Suprapubic skin (tissue), 4 donors: Measurements from ENCODE around the gene KAZN. TPM values are rescaled to one million over a fixed set of nuclear protein-coding genes. Genes with fewer than 3 reads are reported as not detected.
A peak's percentile ranks its signal among the peaks of the same experiment; 100 is the strongest.

Experiments
- DNase-seq, 2 donors: peaks; one replicate each; pipeline ENCODE4 v3.0.0-alpha.2; 2019; ENCODE audit warnings: low spot score in 2 of 2
- H3K27ac ChIP-seq: fragments of 200-600 bp; sonication (generic); one replicate; pipeline ENCODE4 v1.5.1; 2019
- H3K27me3 ChIP-seq: fragments of 200-600 bp; sonication (generic); one replicate; pipeline ENCODE4 v1.5.1; 2019
- H3K36me3 ChIP-seq: fragments of 200-600 bp; sonication (generic); one replicate; pipeline ENCODE4 v1.5.1; 2019
- H3K4me1 ChIP-seq: fragments of 200-600 bp; sonication (generic); one replicate; pipeline ENCODE4 v1.5.1; 2019
- H3K4me3 ChIP-seq: fragments of 200-600 bp; sonication (generic); one replicate; pipeline ENCODE4 v1.5.1; 2019; ENCODE audit warnings: mild to moderate bottlenecking
- H3K9me3 ChIP-seq: fragments of 200-600 bp; sonication (generic); one replicate; pipeline ENCODE4 v1.5.1; 2019
- EP300 ChIP-seq: sonication (generic); formaldehyde crosslinking; IDR thresholded peaks from one replicate; pipeline ENCODE4 v1.6.1; 2017; ENCODE audit warnings: antibody characterized with exemption
- POLR2A ChIP-seq, 2 donors: fragments of 450-650 bp; IDR thresholded peaks; one replicate each; pipeline ENCODE4 v1.6.1; 2017; ENCODE audit warnings: antibody characterized with exemption in 2 of 2, mild to moderate bottlenecking in 2 of 2, moderate library complexity in 2 of 2
- POLR2AphosphoS5 ChIP-seq, 3 donors: sonication (generic); formaldehyde crosslinking; IDR thresholded peaks; one replicate each; pipeline ENCODE4 v1.6.1; 2017; ENCODE audit warnings: antibody characterized with exemption in 3 of 3
- WGBS: methylation state at CpG from one replicate; pipeline ENCODE4 v1.1.5; 2018; 5-methylcytosine and 5-hydroxymethylcytosine counted together
- total RNA-seq, 4 donors: library from RNA; depleted of rRNA; stranded (reverse); fragments of >200 nt; gene quantifications; one replicate each; pipeline ENCODE4 v1.1.0, GENCODE V29; 2016
- TF ChIP-seq, protein P1 (sequence below), 2 donors: fragments of 200-600 bp in 1 of 2; fragments of 450-650 bp in 1 of 2; sonication (generic) in 1 of 2; IDR thresholded peaks; one replicate each; pipeline ENCODE4 v1.5.1; 2016 to 2019; ENCODE audit warnings: antibody characterized with exemption in 2 of 2, mild to moderate bottlenecking in 1 of 2, moderate library complexity in 1 of 2

KAZN gene
- total RNA-seq, 4 donors from 2014 or later = 29.2 to 37.5 (median 31.7) TPM

DNA sequence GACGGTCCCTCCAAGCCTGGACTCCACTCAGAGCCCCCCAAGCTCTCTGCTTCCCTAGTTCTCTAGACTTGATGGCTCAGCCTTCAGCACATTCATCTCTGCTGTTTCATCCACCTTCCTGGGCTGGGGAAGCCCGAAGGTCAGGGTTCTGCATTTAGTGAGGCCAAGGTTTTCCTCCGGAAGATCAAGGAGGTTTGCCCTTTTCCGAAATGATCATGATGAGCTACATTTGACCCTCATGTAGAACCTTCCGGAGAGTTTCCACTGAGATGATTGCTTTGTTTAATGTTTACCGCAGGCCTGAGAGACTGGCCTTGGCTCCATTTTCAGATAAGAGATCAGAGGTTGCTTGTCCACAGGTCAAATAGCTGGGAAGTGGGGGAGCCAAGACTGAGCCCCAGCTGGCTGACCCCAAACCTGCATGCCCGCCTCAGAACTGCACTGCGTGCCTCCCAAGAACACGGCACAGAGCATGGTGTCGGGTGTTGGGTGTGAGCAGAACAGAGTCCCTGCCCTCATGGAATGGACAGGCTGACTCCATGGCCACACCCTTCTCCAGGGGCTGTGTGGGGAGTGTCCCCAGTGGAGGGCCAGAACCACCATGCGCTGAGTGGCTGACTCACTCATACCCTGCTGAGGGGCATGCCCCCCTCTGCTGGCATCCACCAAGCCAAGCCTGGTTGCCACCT, 354.3 kb downstream of the KAZN start:
- TF ChIP-seq, protein P1, sequence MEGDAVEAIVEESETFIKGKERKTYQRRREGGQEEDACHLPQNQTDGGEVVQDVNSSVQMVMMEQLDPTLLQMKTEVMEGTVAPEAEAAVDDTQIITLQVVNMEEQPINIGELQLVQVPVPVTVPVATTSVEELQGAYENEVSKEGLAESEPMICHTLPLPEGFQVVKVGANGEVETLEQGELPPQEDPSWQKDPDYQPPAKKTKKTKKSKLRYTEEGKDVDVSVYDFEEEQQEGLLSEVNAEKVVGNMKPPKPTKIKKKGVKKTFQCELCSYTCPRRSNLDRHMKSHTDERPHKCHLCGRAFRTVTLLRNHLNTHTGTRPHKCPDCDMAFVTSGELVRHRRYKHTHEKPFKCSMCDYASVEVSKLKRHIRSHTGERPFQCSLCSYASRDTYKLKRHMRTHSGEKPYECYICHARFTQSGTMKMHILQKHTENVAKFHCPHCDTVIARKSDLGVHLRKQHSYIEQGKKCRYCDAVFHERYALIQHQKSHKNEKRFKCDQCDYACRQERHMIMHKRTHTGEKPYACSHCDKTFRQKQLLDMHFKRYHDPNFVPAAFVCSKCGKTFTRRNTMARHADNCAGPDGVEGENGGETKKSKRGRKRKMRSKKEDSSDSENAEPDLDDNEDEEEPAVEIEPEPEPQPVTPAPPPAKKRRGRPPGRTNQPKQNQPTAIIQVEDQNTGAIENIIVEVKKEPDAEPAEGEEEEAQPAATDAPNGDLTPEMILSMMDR (IDR thresholded peaks at IDR 0.05) = no peak
- TF ChIP-seq POLR2AphosphoS5 (IDR thresholded peaks at IDR 0.05) = no peak
- no peak for TF ChIP-seq POLR2A (IDR thresholded peaks at IDR 0.05)
- TF ChIP-seq EP300 = no peak
- no peak overlapping the region for H3K27ac ChIP-seq
- WGBS = 68% methylated on average over 9 of the region's 11 CpGs
- H3K27me3 ChIP-seq = no peaks in the 10 kb centered on the region
- H3K4me1 ChIP-seq = peaks cover 48% of the 10 kb centered on the region
- no peaks in the 10 kb centered on the region for H3K36me3 ChIP-seq
- H3K9me3 ChIP-seq = no peaks in the 10 kb centered on the region
- H3K4me3 ChIP-seq = no peak overlapping the region
- no peak for DNase-seq

GRCh38 chr1:14954210-14954609, 355.7 kb downstream of the KAZN start:
- TF ChIP-seq POLR2AphosphoS5 (IDR thresholded peaks at IDR 0.05) = no peak
- TF ChIP-seq, protein P1 (IDR thresholded peaks at IDR 0.05) = no peak
- TF ChIP-seq EP300 = no peak
- TF ChIP-seq POLR2A (IDR thresholded peaks at IDR 0.05) = no peak
- Histone ChIP-seq H3K27me3 (no peaks in the 10 kb centered on the region), H3K36me3 (no peaks in the 10 kb centered on the region), H3K4me1 (peaks cover 43% of the 10 kb centered on the region), H3K9me3 (no peaks in the 10 kb centered on the region), H3K4me3 (no peak overlapping the region), H3K27ac (no peak overlapping the region)
- no peak for DNase-seq
- 73% methylated on average over 6 of the region's 6 CpGs for WGBS

- Histone ChIP-seq H3K4me3 (no peak overlapping the region), H3K27ac (no peak overlapping the region), H3K9me3 (no peaks in the 10 kb centered on the region), H3K27me3 (no peaks in the 10 kb centered on the region), H3K4me1 (peaks cover 43% of the 10 kb centered on the region), H3K36me3 (no peaks in the 10 kb centered on the region)
- no peak for DNase-seq
- TF ChIP-seq, protein P1 (IDR thresholded peaks at IDR 0.05) = no peak
- TF ChIP-seq EP300 = no peak
- no peak for TF ChIP-seq POLR2A (IDR thresholded peaks at IDR 0.05)
- no peak for TF ChIP-seq POLR2AphosphoS5 (IDR thresholded peaks at IDR 0.05)
- WGBS = 90% methylated on average over 10 of the region's 10 CpGs
Measured at GRCh38 chr1:14954930-14955329, 356.4 kb downstream of the KAZN start.

GRCh38 chr1:14955402-14955801, 356.9 kb downstream of the KAZN start:
- peaks cover 43% of the 10 kb centered on the region for H3K4me1 ChIP-seq
- peak overlapping the region; percentile 46 for H3K27ac ChIP-seq
- no peak for DNase-seq

GRCh38 chr1:14955976-14956375, 357.5 kb downstream of the KAZN start:
- TF ChIP-seq, protein P1 (IDR thresholded peaks at IDR 0.05) = no peak
- H3K9me3 ChIP-seq = no peaks in the 10 kb centered on the region
- peaks cover 8% of the 10 kb centered on the region for H3K36me3 ChIP-seq
- 41% methylated on average over 4 of the region's 4 CpGs for whole genome bisulfite sequencing
- H3K27ac ChIP-seq = peak overlapping the region; percentile 46
- DNase-seq = no peak
- peaks cover 43% of the 10 kb centered on the region for H3K4me1 ChIP-seq
- H3K4me3 ChIP-seq = no peak overlapping the region
- H3K27me3 ChIP-seq = no peaks in the 10 kb centered on the region

More at GRCh38 chr1:14955402-14955801, 356.9 kb downstream of the KAZN start:
- H3K36me3 ChIP-seq = peaks cover 2% of the 10 kb centered on the region
- H3K4me3 ChIP-seq = no peak overlapping the region
- H3K9me3 ChIP-seq = no peaks in the 10 kb centered on the region
- WGBS = 54% methylated on average over 5 of the region's 5 CpGs
- no peak for TF ChIP-seq POLR2AphosphoS5 (IDR thresholded peaks at IDR 0.05)
- no peak for TF ChIP-seq EP300
- no peak for TF ChIP-seq POLR2A (IDR thresholded peaks at IDR 0.05)
- TF ChIP-seq, protein P1 (IDR thresholded peaks at IDR 0.05) = no peak
- H3K27me3 ChIP-seq = no peaks in the 10 kb centered on the region
